ENCODE results near the gene TEX19. TPM values are rescaled to one million over a fixed set of nuclear protein-coding genes. Genes with fewer than 3 reads are reported as not detected.
A peak's percentile ranks its signal among the peaks of the same experiment; 100 is the strongest.

Gene TEX19
- total and polyA plus RNA-seq, 9 of the 15 experiments (the other 6 are each of a cell fraction or from before 2014, with no cell fraction given) = 0.10 to 4.9 (median 1.9) TPM

DNA sequence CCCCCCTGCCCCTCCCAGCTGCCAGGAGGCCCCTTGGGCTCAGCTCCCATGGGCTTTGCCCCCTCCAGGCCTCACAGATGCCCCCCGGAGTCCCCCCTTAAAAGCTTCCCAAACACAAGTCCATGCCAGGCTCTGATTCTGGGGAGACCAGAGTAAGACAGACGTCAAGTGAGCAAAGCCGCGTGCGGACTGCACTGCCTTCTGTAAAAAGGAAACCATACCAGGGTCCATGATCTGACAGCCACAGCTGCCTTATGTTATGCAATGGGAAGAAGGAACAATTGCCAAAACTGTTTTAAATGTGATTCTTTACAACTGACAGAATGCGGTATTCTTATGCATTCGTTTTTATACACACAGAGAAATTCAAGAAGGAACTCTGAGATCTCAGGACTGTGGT, 41.2 kb downstream of the TEX19 start:
- H2AFZ ChIP-seq (ENCODE audit: low read depth, low read length) = no peak overlapping the region
- no peaks in the 10 kb centered on the region for H3K79me2 ChIP-seq (ENCODE audit: control insufficient read depth, insufficient read depth, low read length)
- H3K27ac ChIP-seq (ENCODE audit: extremely low read depth, low read depth, low read length) = no peak overlapping the region
- DNase-seq (ENCODE audit: extremely low read depth in 1 of 4, low spot score in 3 of 4) (no peak), ATAC-seq (no peak), FAIRE-seq (no peak)
- in situ Hi-C loops (cut with MboI) (no loop called here), intact Hi-C loops (cut with micrococcal nuclease) (no loop called here)
- no peaks in the 10 kb centered on the region for H3K9me3 ChIP-seq (replicated peaks; ENCODE audit: control insufficient read depth, insufficient read depth, low read depth, low read length)
- 77% methylated on average over 7 of the region's 7 CpGs for WGBS (ENCODE audit: insufficient coverage, low coverage, missing lambda C conversion rate)
- H3K4me3 ChIP-seq = no peak overlapping the region
- ChIA-PET POLR2A (interaction anchor here (1.2 to 1.9 kb wide), 2 partner anchors 10 to 17 kb away, joined by 5 read pairs; no protein-coding TSS in a partner anchor), CTCF (ENCODE audit: low intra/inter-chr PET ratio) (no interaction called here)
- peaks cover 0 to 25% of the 10 kb centered on the region in 2 experiments; a peak in 2 of 5 replicates for H3K4me1 ChIP-seq (replicated peaks in 1 of 2; ENCODE audit: control insufficient read depth in 2 of 2, insufficient read depth in 2 of 2, low read length in 2 of 2)
- no peaks in the 10 kb centered on the region for H4K20me1 ChIP-seq (replicated peaks; ENCODE audit: control insufficient read depth, insufficient read depth, low read length)
- H3K36me3 ChIP-seq (ENCODE audit: control insufficient read depth, insufficient read depth, low read length) = peaks cover 38% of the 10 kb centered on the region; the same call in 2 of the 3 replicates
- BruUV-seq (replicated peaks) = no TSS peak
- no peaks in the 10 kb centered on the region for H3K9me1 ChIP-seq (ENCODE audit: control insufficient read depth, insufficient read depth, low read length)
- TF ChIP-seq, protein P1, sequence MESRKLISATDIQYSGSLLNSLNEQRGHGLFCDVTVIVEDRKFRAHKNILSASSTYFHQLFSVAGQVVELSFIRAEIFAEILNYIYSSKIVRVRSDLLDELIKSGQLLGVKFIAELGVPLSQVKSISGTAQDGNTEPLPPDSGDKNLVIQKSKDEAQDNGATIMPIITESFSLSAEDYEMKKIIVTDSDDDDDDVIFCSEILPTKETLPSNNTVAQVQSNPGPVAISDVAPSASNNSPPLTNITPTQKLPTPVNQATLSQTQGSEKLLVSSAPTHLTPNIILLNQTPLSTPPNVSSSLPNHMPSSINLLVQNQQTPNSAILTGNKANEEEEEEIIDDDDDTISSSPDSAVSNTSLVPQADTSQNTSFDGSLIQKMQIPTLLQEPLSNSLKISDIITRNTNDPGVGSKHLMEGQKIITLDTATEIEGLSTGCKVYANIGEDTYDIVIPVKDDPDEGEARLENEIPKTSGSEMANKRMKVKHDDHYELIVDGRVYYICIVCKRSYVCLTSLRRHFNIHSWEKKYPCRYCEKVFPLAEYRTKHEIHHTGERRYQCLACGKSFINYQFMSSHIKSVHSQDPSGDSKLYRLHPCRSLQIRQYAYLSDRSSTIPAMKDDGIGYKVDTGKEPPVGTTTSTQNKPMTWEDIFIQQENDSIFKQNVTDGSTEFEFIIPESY (CRISPR knock-in tag; IDR thresholded peaks at IDR 0.05) = 0 out of 2 replicates have a peak, but pooled peaks have one; percentile 22
- no peak for TF ChIP-seq ZBTB7A (IDR thresholded peaks at IDR 0.05; ENCODE audit: borderline replicate concordance, control insufficient read depth, low read depth, low read length)
- TF ChIP-seq, protein P2, sequence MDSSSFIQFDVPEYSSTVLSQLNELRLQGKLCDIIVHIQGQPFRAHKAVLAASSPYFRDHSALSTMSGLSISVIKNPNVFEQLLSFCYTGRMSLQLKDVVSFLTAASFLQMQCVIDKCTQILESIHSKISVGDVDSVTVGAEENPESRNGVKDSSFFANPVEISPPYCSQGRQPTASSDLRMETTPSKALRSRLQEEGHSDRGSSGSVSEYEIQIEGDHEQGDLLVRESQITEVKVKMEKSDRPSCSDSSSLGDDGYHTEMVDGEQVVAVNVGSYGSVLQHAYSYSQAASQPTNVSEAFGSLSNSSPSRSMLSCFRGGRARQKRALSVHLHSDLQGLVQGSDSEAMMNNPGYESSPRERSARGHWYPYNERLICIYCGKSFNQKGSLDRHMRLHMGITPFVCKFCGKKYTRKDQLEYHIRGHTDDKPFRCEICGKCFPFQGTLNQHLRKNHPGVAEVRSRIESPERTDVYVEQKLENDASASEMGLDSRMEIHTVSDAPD (CRISPR knock-in tag; IDR thresholded peaks at IDR 0.05) = no peak
- no peaks in the 10 kb centered on the region for H3K27me3 ChIP-seq (ENCODE audit: control insufficient read depth in 2 of 2, insufficient read depth in 2 of 2, low read length in 2 of 2)
- H3K4me2 ChIP-seq (ENCODE audit: insufficient read depth, low read length) = no peak overlapping the region
- H3K9ac ChIP-seq (ENCODE audit: insufficient read depth in 1 of 2, low read depth in 2 of 2, low read length in 2 of 2) = no peak overlapping the region; a peak in 1 of 4 replicates
